Loucy (cell line): Measurements from ENCODE around the gene NIPAL3.

ENCODE experiments used
- EZH2phosphoT487 ChIP-seq: fragments of 200-600 bp; IDR thresholded peaks from 2 replicates; pipeline ENCODE4 v1.6.1; 2018; ENCODE audit warnings: antibody characterized with exemption, mild to moderate bottlenecking, moderate library complexity, borderline replicate concordance
- TF ChIP-seq, protein P1 (sequence below): fragments of 200-600 bp; sonication (generic); conservative IDR thresholded peaks from 2 replicates; pipeline ENCODE4 v1.5.1; 2014; ENCODE audit warnings: mild to moderate bottlenecking, antibody characterized with exemption, low read length

DNA sequence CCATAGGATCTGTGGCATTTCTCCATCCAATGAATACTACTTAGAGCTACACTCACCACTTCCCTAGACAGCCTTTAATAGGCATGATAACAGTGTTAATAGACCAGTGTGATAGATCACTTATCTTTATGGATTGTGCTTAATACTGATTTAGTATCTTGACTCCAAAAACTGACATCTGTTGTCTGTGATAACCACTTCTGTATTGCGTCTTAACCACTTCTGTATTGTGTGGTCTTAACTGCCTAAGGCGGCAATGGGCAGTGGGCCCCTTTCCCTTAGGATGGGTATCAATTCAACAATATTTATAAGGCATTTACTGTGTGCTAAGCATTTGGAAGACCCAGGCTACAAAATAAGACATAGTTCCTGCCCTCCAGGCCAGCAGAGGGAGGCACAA is 55.0 kb downstream of the NIPAL3 start:
- TF ChIP-seq, protein P1, sequence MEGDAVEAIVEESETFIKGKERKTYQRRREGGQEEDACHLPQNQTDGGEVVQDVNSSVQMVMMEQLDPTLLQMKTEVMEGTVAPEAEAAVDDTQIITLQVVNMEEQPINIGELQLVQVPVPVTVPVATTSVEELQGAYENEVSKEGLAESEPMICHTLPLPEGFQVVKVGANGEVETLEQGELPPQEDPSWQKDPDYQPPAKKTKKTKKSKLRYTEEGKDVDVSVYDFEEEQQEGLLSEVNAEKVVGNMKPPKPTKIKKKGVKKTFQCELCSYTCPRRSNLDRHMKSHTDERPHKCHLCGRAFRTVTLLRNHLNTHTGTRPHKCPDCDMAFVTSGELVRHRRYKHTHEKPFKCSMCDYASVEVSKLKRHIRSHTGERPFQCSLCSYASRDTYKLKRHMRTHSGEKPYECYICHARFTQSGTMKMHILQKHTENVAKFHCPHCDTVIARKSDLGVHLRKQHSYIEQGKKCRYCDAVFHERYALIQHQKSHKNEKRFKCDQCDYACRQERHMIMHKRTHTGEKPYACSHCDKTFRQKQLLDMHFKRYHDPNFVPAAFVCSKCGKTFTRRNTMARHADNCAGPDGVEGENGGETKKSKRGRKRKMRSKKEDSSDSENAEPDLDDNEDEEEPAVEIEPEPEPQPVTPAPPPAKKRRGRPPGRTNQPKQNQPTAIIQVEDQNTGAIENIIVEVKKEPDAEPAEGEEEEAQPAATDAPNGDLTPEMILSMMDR, result 0 out of 2 replicates have a peak, but pooled peaks have one; percentile 18
- no peak for TF ChIP-seq EZH2phosphoT487
